Fibroblast of lung (primary cell): ENCODE measurements around the gene RPS16. TPM values are rescaled to one million over a fixed set of nuclear protein-coding genes. Genes with fewer than 3 reads are reported as not detected.

Experiments used
- DNase-seq, 2 donors: peaks; one replicate each; pipeline versions ENCODE4 v3.0.0 to v3.0.0-alpha.2; 2010; ENCODE audit warnings: low read depth in 2 of 2
- H2AFZ ChIP-seq: 2 replicates; pipeline ENCODE4 v1.5.1; 2012; ENCODE audit warnings: low read length, control low read depth, inconsistent platforms
- H3K27ac ChIP-seq: 2 replicates; pipeline ENCODE4 v1.5.1; 2011; ENCODE audit warnings: low read length, control low read depth; ENCODE audit not compliant: insufficient read depth
- H3K27me3 ChIP-seq: 2 replicates; pipeline ENCODE4 v1.5.1; 2011; ENCODE audit warnings: mild to moderate bottlenecking, low read length; ENCODE audit not compliant: control insufficient read depth, insufficient read depth
- H3K36me3 ChIP-seq: 2 replicates; pipeline ENCODE4 v1.5.1; 2011; ENCODE audit warnings: low read length; ENCODE audit not compliant: control insufficient read depth, insufficient read depth
- H3K4me1 ChIP-seq: 2 replicates; pipeline ENCODE4 v1.5.1; 2011; ENCODE audit warnings: low read length; ENCODE audit not compliant: control insufficient read depth, insufficient read depth; ENCODE audit errors: extremely low read depth
- H3K4me2 ChIP-seq: 2 replicates; pipeline ENCODE4 v1.5.1; 2011; ENCODE audit warnings: low read length, control low read depth; ENCODE audit not compliant: insufficient read depth; ENCODE audit errors: extremely low read depth
- H3K4me3 ChIP-seq, 4 experiments: fragments of 200-600 bp in 1 of 4; sonication (generic) in 1 of 4; replicated peaks in 1 of 4; 2 replicates each; pipeline ENCODE4 v1.5.1; 2011 to 2016; ENCODE audit warnings: low read length in 4 of 4, low read depth in 3 of 4, mild to moderate bottlenecking in 3 of 4, control low read depth in 2 of 4, inconsistent platforms in 1 of 4, mixed read lengths in 1 of 4; ENCODE audit not compliant: insufficient read depth in 1 of 4; ENCODE audit errors: control extremely low read depth in 1 of 4
- H3K79me2 ChIP-seq: 2 replicates; pipeline ENCODE4 v1.5.1; 2012; ENCODE audit warnings: mild to moderate bottlenecking, low read length, inconsistent platforms; ENCODE audit not compliant: control insufficient read depth, insufficient read depth
- H3K9ac ChIP-seq: 2 replicates; pipeline ENCODE4 v1.5.1; 2011; ENCODE audit warnings: mild to moderate bottlenecking, low read length, control low read depth; ENCODE audit not compliant: insufficient read depth
- H3K9me3 ChIP-seq: 2 replicates; pipeline ENCODE4 v1.5.1; 2012; ENCODE audit warnings: low read depth, low read length; ENCODE audit not compliant: control insufficient read depth, insufficient read depth
- H4K20me1 ChIP-seq: 2 replicates; pipeline ENCODE4 v1.5.1; 2011; ENCODE audit warnings: low read length; ENCODE audit not compliant: control insufficient read depth, insufficient read depth; ENCODE audit errors: extremely low read depth
- EZH2 ChIP-seq: IDR thresholded peaks from 2 replicates; pipeline ENCODE4 v1.5.1; 2012; ENCODE audit warnings: low read length, control low read depth, mild to moderate bottlenecking; ENCODE audit errors: missing control alignments
- polyA plus RNA-seq, 2 donors: library from polyadenylated mRNA; depleted of rRNA in 1 of 2; stranded (reverse) in 1 of 2; unstranded in 1 of 2; fragments of >200 nt; gene quantifications; 2 replicates each; pipeline ENCODE4 v1.2.1, GENCODE V29; 2011 to 2012; ENCODE audit warnings: missing spikeins in 1 of 2
- total RNA-seq: library from RNA; depleted of rRNA; stranded (reverse); fragments of >200 nt; gene quantifications from 2 replicates; pipeline ENCODE4 v1.2.1, GENCODE V29; 2014
- TF ChIP-seq, protein P1 (sequence below), 2 donors: IDR thresholded peaks in 1 of 2; conservative IDR thresholded peaks in 1 of 2; 1 replicate in 1 of 2; 2 replicates in 1 of 2; pipeline ENCODE4 v1.5.1; 2011 to 2012; ENCODE audit warnings: low read length in 2 of 2, control low read depth in 1 of 2, inconsistent platforms in 1 of 2, low read depth in 1 of 2, mild to moderate bottlenecking in 1 of 2

RPS16 gene
- total and polyA plus RNA-seq, 2 donors (not counting 1 experiment from before 2014, with no cell fraction given): 149 to 1,704 TPM

DNA sequence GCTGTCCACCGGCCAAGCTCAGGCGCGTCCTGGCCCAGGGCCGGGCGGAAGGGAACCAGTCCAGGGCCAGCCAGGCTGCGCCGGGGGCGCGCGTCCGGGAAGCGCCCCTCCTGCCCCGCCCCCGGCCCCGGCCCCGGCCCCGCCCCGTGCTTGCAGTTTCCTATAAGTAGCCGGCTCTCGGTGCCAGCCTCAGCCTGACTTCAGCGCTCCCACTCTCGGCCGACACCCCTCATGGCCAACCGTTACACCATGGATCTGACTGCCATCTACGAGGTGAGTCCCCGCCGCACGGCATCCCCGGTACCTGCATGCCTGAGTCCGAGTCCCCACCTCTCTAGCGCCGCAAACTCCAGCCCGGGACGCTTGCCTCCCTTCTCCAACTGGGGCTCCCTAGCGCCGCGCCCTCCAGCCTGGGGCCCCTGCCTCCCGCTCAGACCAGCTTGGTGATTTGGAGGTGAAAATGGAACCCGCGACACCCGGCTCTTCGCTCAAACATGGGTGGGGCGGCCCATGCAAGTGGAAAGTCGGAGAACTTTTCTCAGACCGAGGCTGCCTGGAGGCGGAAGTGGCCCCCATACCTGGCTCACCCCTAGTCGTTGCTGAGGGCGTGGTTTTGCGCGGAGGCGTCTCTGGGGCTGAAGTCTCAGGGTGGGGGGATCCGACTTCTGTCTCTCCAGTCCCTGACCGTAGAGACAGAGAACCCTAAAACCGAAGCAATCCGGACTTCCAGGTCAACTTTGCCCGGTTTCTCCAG lies 28.9 kb downstream of the RPS16 start, which contains the start of gene ZFP36:
ZFP36 (plus strand) TSS at position 192 of the 754 bp plus-strand sequence; CDS start at position 250, 58 bp downstream.
- H3K4me1 ChIP-seq: peaks cover 24% of the 10 kb centered on the region
- no peaks in the 10 kb centered on the region for H3K9me3 ChIP-seq
- TF ChIP-seq, protein P1, sequence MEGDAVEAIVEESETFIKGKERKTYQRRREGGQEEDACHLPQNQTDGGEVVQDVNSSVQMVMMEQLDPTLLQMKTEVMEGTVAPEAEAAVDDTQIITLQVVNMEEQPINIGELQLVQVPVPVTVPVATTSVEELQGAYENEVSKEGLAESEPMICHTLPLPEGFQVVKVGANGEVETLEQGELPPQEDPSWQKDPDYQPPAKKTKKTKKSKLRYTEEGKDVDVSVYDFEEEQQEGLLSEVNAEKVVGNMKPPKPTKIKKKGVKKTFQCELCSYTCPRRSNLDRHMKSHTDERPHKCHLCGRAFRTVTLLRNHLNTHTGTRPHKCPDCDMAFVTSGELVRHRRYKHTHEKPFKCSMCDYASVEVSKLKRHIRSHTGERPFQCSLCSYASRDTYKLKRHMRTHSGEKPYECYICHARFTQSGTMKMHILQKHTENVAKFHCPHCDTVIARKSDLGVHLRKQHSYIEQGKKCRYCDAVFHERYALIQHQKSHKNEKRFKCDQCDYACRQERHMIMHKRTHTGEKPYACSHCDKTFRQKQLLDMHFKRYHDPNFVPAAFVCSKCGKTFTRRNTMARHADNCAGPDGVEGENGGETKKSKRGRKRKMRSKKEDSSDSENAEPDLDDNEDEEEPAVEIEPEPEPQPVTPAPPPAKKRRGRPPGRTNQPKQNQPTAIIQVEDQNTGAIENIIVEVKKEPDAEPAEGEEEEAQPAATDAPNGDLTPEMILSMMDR (conservative IDR thresholded peaks at IDR 0.05 in 1 of 2, IDR thresholded peaks at IDR 0.05 in 1 of 2; ENCODE audit: low read depth in 1 of 2, low read length in 2 of 2): no peak
- peak within 1 kb of the TSS; percentile 98 for H3K9ac ChIP-seq
- no peaks in the 10 kb centered on the region for H3K27me3 ChIP-seq
- peak within 1 kb of the TSS; percentile 97 for H3K4me2 ChIP-seq
- DNase-seq: peak; percentile 67 to 93
- H3K36me3 ChIP-seq: peaks cover 12% of the 10 kb centered on the region
- H3K27ac ChIP-seq: peak within 1 kb of the TSS; percentile 97
- H3K4me3 ChIP-seq: peak within 1 kb of the TSS; percentile 79 to 98 (median 96)
- H4K20me1 ChIP-seq: peaks cover 6% of the 10 kb centered on the region
- no peak within 1 kb of the TSS for H2AFZ ChIP-seq
- H3K79me2 ChIP-seq: peaks cover 38% of the 10 kb centered on the region

DNA sequence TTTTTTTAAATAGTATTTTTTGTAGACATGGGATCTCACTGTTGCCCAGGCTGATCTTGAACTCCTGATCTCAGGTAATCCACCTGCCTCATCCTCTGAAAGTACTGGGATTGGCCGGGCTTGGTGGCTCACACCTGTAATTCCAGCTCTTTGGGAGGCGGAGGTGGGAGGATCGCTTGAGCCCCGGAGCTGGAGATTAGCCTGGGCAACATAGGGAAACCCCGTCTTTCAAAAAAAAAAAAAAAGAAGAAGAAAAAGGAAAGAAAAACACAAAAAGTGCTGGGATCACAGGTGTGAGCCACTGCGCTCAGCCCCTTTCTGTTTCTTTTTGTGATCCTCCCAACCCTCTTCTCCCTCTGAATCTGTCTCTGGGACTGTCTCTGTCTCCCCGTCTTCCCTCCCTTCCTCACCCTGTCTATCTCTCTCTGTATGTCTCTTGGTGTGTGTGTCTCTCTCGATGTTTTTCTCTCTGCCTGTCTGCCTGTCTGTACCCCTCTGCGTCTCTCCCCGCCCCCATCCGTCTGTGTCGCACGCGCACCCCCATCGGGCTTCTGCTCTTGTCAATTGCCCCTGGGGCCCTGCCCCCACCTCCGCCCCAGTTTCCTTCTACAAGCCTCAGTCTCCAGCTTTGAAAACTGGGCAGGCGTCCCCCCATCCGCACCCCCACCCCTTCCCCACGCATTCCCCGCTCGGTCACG lies 29.6 kb downstream of the RPS16 start:
- Histone ChIP-seq H3K27ac (peak overlapping the region; percentile 95), H3K9ac (peak overlapping the region; percentile 80), H2AFZ (no peak overlapping the region), H4K20me1 (peaks cover 6% of the 10 kb centered on the region), H3K4me2 (peak overlapping the region; percentile 97), H3K36me3 (peaks cover 12% of the 10 kb centered on the region), H3K9me3 (no peaks in the 10 kb centered on the region), H3K27me3 (no peaks in the 10 kb centered on the region), H3K4me1 (peaks cover 31% of the 10 kb centered on the region), H3K4me3 (peak overlapping the region; percentile 41 to 98 (median 54)), H3K79me2 (peaks cover 38% of the 10 kb centered on the region)
- TF ChIP-seq, protein P1 (conservative IDR thresholded peaks at IDR 0.05 in 1 of 2, IDR thresholded peaks at IDR 0.05 in 1 of 2; ENCODE audit: low read depth in 1 of 2, low read length in 2 of 2): no peak
- no peak for TF ChIP-seq EZH2
- no peak for DNase-seq

DNA sequence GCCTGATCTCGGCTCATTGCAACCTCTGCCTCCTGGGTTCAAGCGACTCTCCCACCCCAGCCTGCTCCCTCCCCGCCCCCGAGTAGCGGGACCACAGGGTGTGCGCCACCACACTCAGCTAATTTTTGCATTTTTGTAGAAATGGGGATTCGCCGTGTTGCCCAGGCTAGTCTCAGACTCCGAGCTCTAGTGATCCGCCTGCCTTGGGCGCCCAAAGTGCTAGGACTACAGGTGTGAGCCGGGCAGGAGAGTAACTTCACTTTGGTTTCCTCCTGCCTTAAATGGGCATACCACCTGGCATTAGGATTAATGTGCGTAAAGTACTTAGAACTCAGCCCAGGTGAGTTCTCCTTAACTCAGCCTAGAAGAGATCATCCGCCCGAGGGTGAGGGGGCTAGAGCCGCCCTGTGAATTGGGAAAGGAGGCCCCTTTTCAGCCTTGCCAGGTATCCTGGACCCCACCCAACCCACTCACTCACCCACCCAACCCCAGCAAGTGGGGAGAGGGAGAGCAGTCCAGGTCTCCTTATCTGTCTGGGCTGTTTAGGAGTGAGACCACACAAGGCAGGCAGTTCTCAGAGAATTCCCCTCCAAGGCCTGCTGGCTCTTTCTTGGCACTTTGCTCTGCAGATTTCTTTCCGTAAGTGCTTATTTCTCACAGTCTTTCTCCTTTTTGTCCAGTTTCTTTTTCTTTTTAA lies 30.3 kb downstream of the RPS16 start:
- Histone ChIP-seq H3K4me1 (peaks cover 28% of the 10 kb centered on the region), H3K9me3 (no peaks in the 10 kb centered on the region), H3K4me2 (no peak overlapping the region), H3K9ac (no peak overlapping the region), H2AFZ (no peak overlapping the region), H3K36me3 (peaks cover 12% of the 10 kb centered on the region), H3K27me3 (no peaks in the 10 kb centered on the region), H4K20me1 (peaks cover 6% of the 10 kb centered on the region), H3K27ac (peak overlapping the region; percentile 95), H3K4me3 (peak overlapping the region in 1 of 4 experiments; percentile 98), H3K79me2 (peaks cover 38% of the 10 kb centered on the region)
- TF ChIP-seq, protein P1 (conservative IDR thresholded peaks at IDR 0.05 in 1 of 2, IDR thresholded peaks at IDR 0.05 in 1 of 2; ENCODE audit: low read depth in 1 of 2, low read length in 2 of 2): no peak
- no peak for TF ChIP-seq EZH2
- DNase-seq: no peak
